T-helper 1 cell treated with Interleukin-12 subunit alpha and Interleukin-12 subunit beta and Interleukin-4 antibody, amounts not matched to agents 30 ng/mL and 1 ng/mL, for 36 hours (primary cell): Measurements from ENCODE around the gene TSGA10IP. TPM values are rescaled to one million over a fixed set of nuclear protein-coding genes. Genes with fewer than 3 reads are reported as not detected.
"Not testable (repeated sequence)": the region's sequence is repeated elsewhere in the genome, so short reads cannot be mapped to it uniquely, and the experiment has no call there.

Experiments used
- intact Hi-C: fragments of 100-400 bp; cut with micrococcal nuclease; formaldehyde crosslinking; loops from one replicate; pipeline ENCODE4 v1.15.1; 2024
- total RNA-seq: library from RNA; stranded (reverse); gene quantifications from 2 replicates; pipeline ENCODE4 v1.2.3, GENCODE V29; 2022

The TSGA10IP gene
- total RNA-seq, 1 donor from 2014 or later = not detected

DNA sequence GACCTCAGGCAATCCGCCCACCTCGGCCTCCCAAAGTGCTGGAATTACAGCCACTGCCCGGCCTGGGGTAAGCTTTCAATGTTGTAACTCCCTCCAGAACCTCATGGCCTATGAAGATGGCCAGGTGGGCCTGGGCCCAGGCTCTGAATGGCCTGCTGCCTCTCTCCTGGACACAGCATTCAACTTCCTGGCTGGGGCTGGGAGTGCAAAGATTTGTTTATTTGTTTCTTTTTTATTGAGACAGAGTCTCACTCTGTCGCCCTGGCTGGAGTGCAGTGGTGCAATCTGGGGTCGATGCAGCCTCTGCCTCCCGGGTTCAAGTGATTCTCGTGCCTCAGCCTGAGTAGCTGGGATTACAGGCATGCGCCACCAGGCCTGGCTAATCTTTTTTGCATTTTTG lies 513 bp upstream of the TSGA10IP start:
- intact Hi-C loops = no loop called here

DNA sequence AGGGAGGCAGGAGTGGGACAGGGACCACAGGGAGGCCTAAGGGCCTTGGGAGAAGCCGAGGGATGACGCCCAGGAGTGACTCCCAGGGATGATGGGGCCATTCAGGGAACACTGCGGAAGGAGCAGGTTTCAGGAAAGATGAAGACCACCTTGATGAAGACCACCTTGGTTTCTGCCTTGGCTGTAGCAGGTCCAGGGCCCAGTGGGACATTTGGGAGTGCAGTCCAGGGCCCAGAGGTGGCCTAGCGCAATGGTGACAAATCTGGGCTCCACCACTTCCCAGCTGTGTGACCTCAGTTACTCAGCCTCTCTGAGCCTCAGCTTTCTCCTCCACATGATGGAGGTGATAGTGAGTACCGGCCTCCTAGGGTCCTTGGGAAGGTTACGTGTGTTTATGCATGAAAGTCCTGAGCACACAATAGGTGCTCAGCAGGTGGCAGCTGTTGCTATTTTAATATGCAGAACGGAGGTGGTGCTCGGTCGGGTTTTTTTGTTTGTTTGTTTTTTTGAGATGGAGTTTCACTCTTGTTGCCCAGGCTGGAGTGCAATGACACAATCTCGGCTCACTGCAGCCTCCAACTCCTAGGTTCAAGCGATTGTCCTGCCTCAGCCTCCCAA lies 770 bp downstream of the TSGA10IP start:
- intact Hi-C loops = no loop called here

GRCh38 chr11:65946655-65947054 lies 1.4 kb downstream of the TSGA10IP start:
- intact Hi-C loops = no loop called here

GRCh38 chr11:65947133-65947532 lies 1.9 kb downstream of the TSGA10IP start:
- intact Hi-C loops = no loop called here

DNA sequence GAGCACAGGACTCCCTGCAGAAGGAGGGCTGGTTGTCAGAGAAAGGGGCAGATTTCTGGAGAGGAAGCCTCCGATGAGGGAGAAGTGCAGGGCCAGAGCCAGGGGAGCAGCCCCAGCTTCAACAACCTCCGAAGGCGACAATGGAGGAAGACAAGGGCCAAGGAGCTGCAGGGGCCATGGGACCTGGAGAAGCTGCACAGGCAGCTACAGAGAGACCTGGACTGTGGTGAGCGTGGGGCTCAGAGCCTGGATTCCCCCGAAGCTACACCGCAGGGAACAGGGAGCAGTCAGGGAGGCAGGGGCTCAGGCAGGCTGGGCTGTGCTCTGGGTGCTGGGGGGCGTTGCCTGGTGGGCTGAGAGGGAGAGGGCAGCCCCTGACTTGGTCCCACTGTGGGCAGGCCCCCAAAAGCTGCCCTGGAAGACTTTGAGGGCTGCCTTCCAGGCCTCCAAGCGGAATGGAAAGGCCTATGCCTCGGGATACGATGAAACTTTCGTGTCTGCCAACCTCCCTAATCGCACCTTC lies 2.4 kb downstream of the TSGA10IP start:
- intact Hi-C loops = no loop called here

- intact Hi-C loops = not testable (repeated sequence)
Observed at GRCh38 chr11:65950711-65951110, 5.4 kb downstream of the TSGA10IP start.

DNA sequence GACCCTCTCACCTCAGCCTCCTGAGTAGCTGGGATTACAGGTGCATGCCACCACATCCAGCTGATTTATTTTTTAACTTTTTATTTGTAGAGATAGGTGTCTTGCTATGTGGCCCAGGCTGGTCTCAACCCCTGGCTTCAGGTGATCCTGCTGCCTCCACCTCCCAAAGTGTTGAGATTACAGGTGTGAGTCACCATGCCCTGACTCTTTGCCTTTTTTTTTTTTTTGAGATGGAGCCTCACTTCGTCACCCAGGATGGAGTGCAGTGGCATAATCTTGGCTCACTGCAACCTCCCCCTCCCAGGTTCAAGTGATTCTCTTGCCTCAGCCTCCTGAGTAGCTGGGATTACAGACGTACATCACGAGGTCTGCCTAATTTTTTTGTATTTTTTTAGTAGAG lies 6.4 kb downstream of the TSGA10IP start:
- intact Hi-C loops = not testable (repeated sequence)

DNA sequence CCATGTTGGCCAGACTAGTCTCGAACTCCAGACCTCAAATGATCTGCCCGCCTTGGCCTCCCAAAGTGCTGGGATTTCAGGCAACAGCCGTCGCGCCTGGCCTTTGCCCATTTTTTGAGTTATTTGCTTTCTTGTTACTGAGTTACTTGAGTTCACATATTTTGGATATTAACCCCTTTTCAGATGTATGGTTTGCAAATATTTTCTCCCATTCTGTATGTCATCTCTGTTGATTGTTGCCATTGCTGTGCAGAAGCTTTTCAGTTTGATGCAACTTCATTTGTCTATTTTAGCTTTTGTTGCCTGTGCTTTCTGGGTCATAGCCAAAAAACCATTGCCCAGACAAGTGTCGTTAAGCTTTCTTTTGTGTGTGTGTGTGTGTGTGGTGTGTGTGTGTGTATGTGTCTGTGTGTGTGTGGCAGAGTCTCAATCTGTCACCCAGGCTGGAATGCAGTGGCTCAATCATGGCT lies 6.8 kb downstream of the TSGA10IP start:
- intact Hi-C loops = no loop called here

- intact Hi-C loops = no loop called here
Observed at GRCh38 chr11:65953471-65953870, 8.2 kb downstream of the TSGA10IP start.

DNA sequence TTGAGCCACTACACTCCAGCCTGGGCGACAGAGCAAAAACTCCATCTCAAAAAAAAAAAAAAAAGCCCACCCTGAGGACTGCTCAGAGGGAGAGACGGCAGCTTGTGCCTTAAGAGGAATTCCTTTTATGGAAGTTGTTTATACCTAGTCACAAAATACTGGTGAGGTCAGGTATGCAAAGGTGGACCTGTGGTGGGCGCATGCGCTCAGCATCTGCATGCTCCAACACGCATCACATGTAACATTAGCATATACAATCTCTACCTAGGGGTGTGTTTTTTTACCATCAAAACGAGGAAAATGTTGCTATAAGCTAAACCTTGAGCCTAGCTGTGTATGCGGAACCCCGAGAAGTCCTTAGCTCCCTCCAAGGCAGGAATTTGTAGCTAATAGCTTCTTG lies 9.5 kb downstream of the TSGA10IP start:
- intact Hi-C loops = no loop called here

GRCh38 chr11:65958291-65958690 lies 13.0 kb downstream of the TSGA10IP start:
- intact Hi-C loops = no loop called here

- intact Hi-C loops = no loop called here
Observed at GRCh38 chr11:65958774-65959420, 13.6 kb downstream of the TSGA10IP start.

- intact Hi-C loops = loop anchor here (1.0 to 5.0 kb wide), 14 partner anchors 28 to 677 kb away; partner anchors contain the start of genes BANF1, C11orf68, CFL1 and DRAP1
Observed at GRCh38 chr11:65960824-65961266, 15.6 kb downstream of the TSGA10IP start.

- intact Hi-C loops = loop anchor here (1.0 to 5.0 kb wide), 14 partner anchors 28 to 677 kb away; partner anchors contain the start of genes BANF1, C11orf68, CFL1 and DRAP1
Observed at GRCh38 chr11:65961267-65962140, 16.2 kb downstream of the TSGA10IP start, which contains the start of gene SART1. TSS of gene SART1 (plus strand) at chr11:65961734. CDS start at chr11:65961781, 47 bp downstream.

DNA sequence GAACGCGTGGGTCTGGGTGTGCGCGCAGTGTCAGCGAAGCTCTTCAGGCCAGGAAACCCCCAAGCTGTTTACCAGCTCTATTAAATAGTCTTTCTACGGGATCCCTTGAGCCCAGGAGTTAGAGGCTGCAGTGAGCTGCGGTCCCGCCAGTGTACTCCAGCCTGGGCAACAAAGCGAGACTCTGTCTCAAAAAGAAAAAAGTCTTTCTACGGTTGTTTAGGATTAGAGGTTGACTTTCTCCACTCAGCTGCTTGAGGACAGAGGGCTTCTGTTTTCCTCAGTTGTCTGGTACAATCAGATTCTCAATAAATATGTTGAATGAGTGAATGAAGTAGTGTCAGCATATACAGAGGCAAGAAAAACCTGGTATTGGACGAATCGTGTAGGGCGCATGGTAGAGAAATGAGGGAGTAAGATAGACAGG lies 16.9 kb downstream of the TSGA10IP start:
- intact Hi-C loops = loop anchor here (5.0 kb wide), 1 partner anchor 305 kb away; the partner anchor contains the start of gene RAB1B

- intact Hi-C loops = loop anchor here (5.0 kb wide), 1 partner anchor 302 kb away; the partner anchor contains the start of gene RAB1B
Observed at GRCh38 chr11:65964906-65965305, 19.6 kb downstream of the TSGA10IP start.

DNA sequence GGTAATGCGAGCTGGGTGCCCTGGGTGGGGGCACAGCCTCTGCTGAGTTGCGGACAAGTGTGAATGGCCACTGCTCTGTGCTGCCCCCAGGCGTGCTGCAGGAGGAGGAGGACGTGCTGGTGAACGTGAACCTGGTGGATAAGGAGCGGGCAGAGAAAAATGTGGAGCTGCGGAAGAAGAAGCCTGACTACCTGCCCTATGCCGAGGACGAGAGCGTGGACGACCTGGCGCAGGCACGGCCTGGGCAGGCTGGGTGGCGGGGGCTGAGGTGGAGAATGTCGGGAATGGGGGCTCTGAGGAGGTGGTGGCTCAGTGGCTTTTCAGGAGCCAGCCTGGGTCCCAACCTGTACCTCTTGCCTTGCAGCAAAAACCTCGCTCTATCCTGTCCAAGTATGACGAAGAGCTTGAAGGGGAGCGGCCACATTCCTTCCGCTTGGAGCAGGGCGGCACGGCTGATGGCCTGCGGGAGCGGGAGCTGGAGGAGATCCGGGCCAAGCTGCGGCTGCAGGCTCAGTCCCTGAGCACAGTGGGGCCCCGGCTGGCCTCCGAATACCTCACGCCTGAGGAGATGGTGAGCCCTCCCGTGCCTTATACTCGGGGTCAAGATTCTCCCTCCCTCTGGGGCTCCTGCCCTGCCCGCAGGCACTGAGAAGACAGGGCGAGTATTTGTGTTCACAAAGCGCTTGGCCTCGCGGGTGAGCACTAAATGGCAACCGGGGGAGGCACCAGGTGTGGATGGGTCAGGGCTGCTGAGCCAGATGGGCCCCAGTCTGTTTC lies 20.9 kb downstream of the TSGA10IP start:
- intact Hi-C loops = no loop called here

GRCh38 chr11:65967329-65967934 lies 22.2 kb downstream of the TSGA10IP start:
- intact Hi-C loops = no loop called here

DNA sequence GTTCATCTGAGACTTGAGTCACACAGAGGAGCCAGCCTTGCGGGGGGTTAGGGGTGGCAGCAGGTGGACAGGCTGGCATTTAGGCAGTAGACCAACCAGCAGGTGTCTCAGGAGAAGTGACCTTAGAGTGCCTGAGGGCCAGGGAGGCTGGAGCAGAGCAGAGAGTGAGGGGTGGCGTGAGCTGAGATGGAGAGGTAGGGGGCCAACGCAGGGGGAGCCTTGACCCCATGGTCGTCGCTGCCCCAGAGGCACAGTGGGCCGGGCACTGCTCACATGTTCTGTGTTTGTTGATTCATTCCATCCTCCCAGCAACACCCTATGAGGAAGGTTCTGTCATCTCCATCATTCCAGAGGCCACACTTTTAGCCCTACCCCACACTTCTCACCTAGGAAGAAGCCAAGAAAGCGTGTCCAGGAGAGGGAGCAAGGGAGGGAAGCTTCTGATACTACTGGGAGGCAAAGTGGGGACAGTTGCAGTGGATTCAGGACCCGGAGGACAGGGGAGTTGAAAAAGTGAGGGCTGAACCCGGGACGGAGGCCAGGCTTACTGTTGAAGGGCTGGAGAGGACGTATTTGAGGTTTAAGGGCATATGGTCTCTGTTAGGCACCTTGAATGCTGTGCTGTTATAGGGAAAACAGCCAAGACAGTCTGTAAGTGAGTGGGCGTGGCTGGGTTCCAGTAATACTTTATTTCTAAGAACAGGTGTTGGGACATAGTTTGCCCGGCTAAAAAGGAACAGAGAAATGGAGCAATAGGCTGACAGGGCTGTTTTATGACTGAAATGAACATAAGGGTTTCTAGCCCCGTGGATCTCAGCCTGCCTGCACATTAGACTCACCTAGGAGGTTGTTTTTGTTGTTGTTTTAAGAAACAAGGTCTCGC lies 23.6 kb downstream of the TSGA10IP start:
- intact Hi-C loops = no loop called here
